HG03103 (cell line): ENCODE measurements around the gene PDE3A.

Experiments
- ATAC-seq: cut with Tn5 transposase; IDR thresholded peaks from one replicate; pipeline ENCODE4 v1.9.1; 2021; ENCODE audit warnings: low read depth; ENCODE audit not compliant: unreplicated experiment

Gene PDE3A

GRCh38 chr12:20489645-20490044 is 121.3 kb downstream of the PDE3A start:
- ATAC-seq: no peak

- ATAC-seq: no peak
These were observed 121.9 kb downstream of the PDE3A start for GRCh38 chr12:20490213-20490612.

GRCh38 chr12:20491290-20491689 is 123.0 kb downstream of the PDE3A start:
- no peak for ATAC-seq

GRCh38 chr12:20492251-20492760 is 124.0 kb downstream of the PDE3A start:
- no peak for ATAC-seq

GRCh38 chr12:20493934-20494333 is 125.6 kb downstream of the PDE3A start:
- no peak for ATAC-seq

GRCh38 chr12:20494851-20495250 is 126.5 kb downstream of the PDE3A start:
- ATAC-seq: no peak

- ATAC-seq: no peak
These were observed 127.7 kb downstream of the PDE3A start for GRCh38 chr12:20495997-20496396.

- no peak for ATAC-seq
These were observed 129.4 kb downstream of the PDE3A start for GRCh38 chr12:20497707-20498106.

- no peak for ATAC-seq
These were observed 133.6 kb downstream of the PDE3A start for GRCh38 chr12:20501958-20502357.

- no peak for ATAC-seq
These were observed 135.5 kb downstream of the PDE3A start for GRCh38 chr12:20503858-20504257.

- no peak for ATAC-seq
These were observed 136.7 kb downstream of the PDE3A start for GRCh38 chr12:20505056-20505455.

- ATAC-seq: no peak
These were observed 138.7 kb downstream of the PDE3A start for GRCh38 chr12:20507056-20507455.

- no peak for ATAC-seq
These were observed 139.4 kb downstream of the PDE3A start for GRCh38 chr12:20507711-20508110.

- no peak for ATAC-seq
These were observed 140.0 kb downstream of the PDE3A start for GRCh38 chr12:20508359-20508758.

- no peak for ATAC-seq
These were observed 140.6 kb downstream of the PDE3A start for GRCh38 chr12:20508962-20509361.

- no peak for ATAC-seq
These were observed 142.5 kb downstream of the PDE3A start for GRCh38 chr12:20510811-20511210.

- no peak for ATAC-seq
These were observed 144.9 kb downstream of the PDE3A start for GRCh38 chr12:20513189-20513588.

- no peak for ATAC-seq
These were observed 146.3 kb downstream of the PDE3A start for GRCh38 chr12:20514598-20514997.

GRCh38 chr12:20520532-20520931 is 152.2 kb downstream of the PDE3A start:
- no peak for ATAC-seq

GRCh38 chr12:20523658-20524057 is 155.3 kb downstream of the PDE3A start:
- ATAC-seq: no peak

GRCh38 chr12:20524113-20524512 is 155.8 kb downstream of the PDE3A start:
- no peak for ATAC-seq

- ATAC-seq: no peak
These were observed 156.8 kb downstream of the PDE3A start for GRCh38 chr12:20525064-20525610.
